Ovary (tissue), 9 donors: Measurements from ENCODE around the gene TNFRSF21. TPM values are rescaled to one million over a fixed set of nuclear protein-coding genes. Genes with fewer than 3 reads are reported as not detected.

Source experiments
- DNase-seq, 5 donors: peaks; one replicate each; pipeline ENCODE4 v3.0.0-alpha.2; 2019 to 2020
- H3K27ac ChIP-seq, 2 donors: fragments of 200-600 bp; one replicate each; pipeline versions ENCODE4 v1.5.1 to v1.8.0; 2019 to 2022
- H3K27me3 ChIP-seq: fragments of 200-600 bp; one replicate; pipeline ENCODE4 v1.8.0; 2022
- H3K36me3 ChIP-seq: fragments of 200-600 bp; sonication (generic); one replicate; pipeline ENCODE4 v1.5.1; 2019
- H3K4me1 ChIP-seq: one replicate; pipeline ENCODE4 v1.8.1; 2013; ENCODE audit warnings: mild to moderate bottlenecking, moderate library complexity; ENCODE audit not compliant: insufficient read depth
- H3K4me3 ChIP-seq: fragments of 200-600 bp; sonication (generic); one replicate; pipeline ENCODE4 v1.5.1; 2017
- H3K9me3 ChIP-seq, 2 donors: fragments of 200-600 bp in 1 of 2; sonication (generic) in 1 of 2; one replicate each; pipeline versions ENCODE4 v1.5.1 to v1.8.1; 2013 to 2019; ENCODE audit warnings: mild to moderate bottlenecking in 1 of 2, moderate library complexity in 1 of 2
- EP300 ChIP-seq: sonication (generic); formaldehyde crosslinking; IDR thresholded peaks from one replicate; pipeline ENCODE4 v1.6.1; 2017; ENCODE audit warnings: antibody characterized with exemption
- POLR2A ChIP-seq: fragments of 450-650 bp; IDR thresholded peaks from one replicate; pipeline ENCODE4 v1.6.1; 2017; ENCODE audit warnings: antibody characterized with exemption, mild to moderate bottlenecking, moderate library complexity
- WGBS, 3 donors: extraction: QIAGEN DNeasy Blood & Tissue Kit in 1 of 3; methylation state at CpG; one replicate each; pipeline versions ENCODE4 v1.1.5 to v1.1.7; 2013 to 2017; 5-methylcytosine and 5-hydroxymethylcytosine counted together
- intact Hi-C, 4 donors: fragments of 100-400 bp; cut with DNase I; formaldehyde crosslinking; loops; one replicate each; pipeline versions ENCODE4 v1.11.0 to v1.15.1; 2022 to 2023
- polyA plus RNA-seq, 2 donors: library from polyadenylated mRNA; stranded (reverse); fragments of 200-250 nt in 1 of 2; fragments of 350-450 nt in 1 of 2; fragmentation: Illumina TruSeq in 1 of 2; extraction: RNeasy Lipid Tissue Mini Kit (QIAGEN cat#74804) in 1 of 2; gene quantifications; one replicate each; pipeline ENCODE4 v1.2.3, GENCODE V29; 2013 to 2014
- total RNA-seq, 7 donors: library from RNA; depleted of rRNA in 2 of 7; stranded (reverse); fragments of >200 nt in 2 of 7; fragmentation: NEBNext Ultra II Directional in 3 of 7; extraction: Animal tissue kit (Norgen Biotek cat#: 25700) in 3 of 7; gene quantifications; one replicate each; pipeline versions ENCODE4 v1.1.0 to v1.2.4, GENCODE V29; 2016 to 2023
- TF ChIP-seq, protein P1 (sequence below), 3 donors: fragments of 450-650 bp in 2 of 3; fragments of 200-600 bp in 1 of 3; IDR thresholded peaks; one replicate each; pipeline versions ENCODE4 v1.5.1 to v1.8.0; 2016 to 2022; ENCODE audit warnings: antibody characterized with exemption in 3 of 3, mild to moderate bottlenecking in 1 of 3
- donor health status: DM: no; HTN: no; CAD: no; lungs with moderate emphysema.
- donor health status: DM: no; HTN: no; CAD: no.
- donor health status: Bipolar disorder and iron deficiency.
- donor health status: DM: yes; HTN: yes; CAD: no.
- donor health status: DM: no; HTN: no; CAD: no.
- donor health status: DM: yes; HTN: yes; CAD: no.

Gene TNFRSF21
- total and polyA plus RNA-seq, 9 donors: 4.9 to 18.3 (median 13.5) TPM

- Histone ChIP-seq H3K27me3 (no peaks in the 10 kb centered on the region), H3K27ac (no peak overlapping the region), H3K4me1 (peaks cover 1% of the 10 kb centered on the region), H3K9me3 (no peaks in the 10 kb centered on the region), H3K4me3 (no peak overlapping the region), H3K36me3 (no peaks in the 10 kb centered on the region)
- no peak for TF ChIP-seq POLR2A
- TF ChIP-seq EP300: no peak
- TF ChIP-seq, protein P1, sequence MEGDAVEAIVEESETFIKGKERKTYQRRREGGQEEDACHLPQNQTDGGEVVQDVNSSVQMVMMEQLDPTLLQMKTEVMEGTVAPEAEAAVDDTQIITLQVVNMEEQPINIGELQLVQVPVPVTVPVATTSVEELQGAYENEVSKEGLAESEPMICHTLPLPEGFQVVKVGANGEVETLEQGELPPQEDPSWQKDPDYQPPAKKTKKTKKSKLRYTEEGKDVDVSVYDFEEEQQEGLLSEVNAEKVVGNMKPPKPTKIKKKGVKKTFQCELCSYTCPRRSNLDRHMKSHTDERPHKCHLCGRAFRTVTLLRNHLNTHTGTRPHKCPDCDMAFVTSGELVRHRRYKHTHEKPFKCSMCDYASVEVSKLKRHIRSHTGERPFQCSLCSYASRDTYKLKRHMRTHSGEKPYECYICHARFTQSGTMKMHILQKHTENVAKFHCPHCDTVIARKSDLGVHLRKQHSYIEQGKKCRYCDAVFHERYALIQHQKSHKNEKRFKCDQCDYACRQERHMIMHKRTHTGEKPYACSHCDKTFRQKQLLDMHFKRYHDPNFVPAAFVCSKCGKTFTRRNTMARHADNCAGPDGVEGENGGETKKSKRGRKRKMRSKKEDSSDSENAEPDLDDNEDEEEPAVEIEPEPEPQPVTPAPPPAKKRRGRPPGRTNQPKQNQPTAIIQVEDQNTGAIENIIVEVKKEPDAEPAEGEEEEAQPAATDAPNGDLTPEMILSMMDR (IDR thresholded peaks at IDR 0.05): no peak
- intact Hi-C loops: loop anchor here in 1 of 4 donors (5.0 kb wide), 1 partner anchor 59 kb away; the partner anchor contains the start of gene TNFRSF21
- DNase-seq: no peak
- whole genome bisulfite sequencing, 3 donors: 13 to 33% (median 14%) methylated on average over 1 of the region's 1 CpG
Measured at GRCh38 chr6:47248446-47248845, 61.3 kb downstream of the TNFRSF21 start.

GRCh38 chr6:47247227-47247797 lies 62.4 kb downstream of the TNFRSF21 start:
- no peaks in the 10 kb centered on the region for H3K9me3 ChIP-seq
- TF ChIP-seq, protein P1 (IDR thresholded peaks at IDR 0.05): no peak
- TF ChIP-seq EP300 (no peak), POLR2A (no peak)
- H3K36me3 ChIP-seq: no peaks in the 10 kb centered on the region
- H3K27me3 ChIP-seq: no peaks in the 10 kb centered on the region
- no peak overlapping the region for H3K27ac ChIP-seq
- intact Hi-C loops: loop anchor here in 1 of 4 donors (5.0 kb wide), 1 partner anchor 60 kb away; the partner anchor contains the start of gene TNFRSF21
- DNase-seq: no peak
- H3K4me1 ChIP-seq: peaks cover 4% of the 10 kb centered on the region
- no peak overlapping the region for H3K4me3 ChIP-seq
- WGBS, 3 donors: 5 to 11% (median 7%) methylated on average over 2 of the region's 2 CpGs

- Histone ChIP-seq H3K27ac (no peak overlapping the region), H3K4me1 (peaks cover 4% of the 10 kb centered on the region), H3K4me3 (no peak overlapping the region), H3K36me3 (no peaks in the 10 kb centered on the region), H3K27me3 (no peaks in the 10 kb centered on the region), H3K9me3 (no peaks in the 10 kb centered on the region)
- intact Hi-C loops: loop anchor here in 1 of 4 donors (5.0 kb wide), 1 partner anchor 61 kb away; the partner anchor contains the start of gene TNFRSF21
- WGBS, 3 donors: 72 to 87% (median 87%) methylated on average over 2 of the region's 2 CpGs
- DNase-seq: no peak
- TF ChIP-seq EP300 (no peak), POLR2A (no peak)
- TF ChIP-seq, protein P1 (IDR thresholded peaks at IDR 0.05): no peak
Measured at GRCh38 chr6:47246551-47246950, 63.2 kb downstream of the TNFRSF21 start.

DNA sequence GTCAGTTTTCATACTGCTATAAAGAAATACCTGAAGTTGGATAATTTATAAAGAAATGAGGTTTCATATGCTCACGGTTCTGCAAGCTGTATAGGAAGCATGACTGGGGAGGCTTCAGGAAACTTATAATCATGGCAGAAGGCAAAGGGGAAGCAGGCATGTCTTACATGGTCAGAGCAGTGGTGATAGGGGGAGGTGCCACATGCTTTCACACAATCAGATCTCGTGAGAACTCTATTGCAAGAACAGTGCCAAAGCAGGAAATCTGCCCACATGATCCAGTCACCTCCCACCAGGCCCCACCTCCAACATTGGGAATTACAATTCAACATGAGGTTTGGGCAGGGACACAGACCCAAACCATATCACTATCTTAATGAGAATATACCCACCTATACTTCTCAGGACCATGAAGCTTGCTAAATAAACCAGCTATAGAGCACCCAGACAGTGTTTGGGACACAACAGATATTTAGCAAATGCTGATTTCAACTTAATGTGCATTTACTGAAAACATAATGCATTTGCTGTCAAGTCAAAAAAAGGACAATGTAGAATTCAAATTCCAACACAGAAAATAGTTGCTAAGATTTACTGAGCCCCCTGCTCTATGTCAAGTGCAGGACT lies 63.8 kb downstream of the TNFRSF21 start:
- Histone ChIP-seq H3K27me3 (no peaks in the 10 kb centered on the region), H3K4me3 (no peak overlapping the region), H3K36me3 (no peaks in the 10 kb centered on the region), H3K9me3 (no peaks in the 10 kb centered on the region), H3K4me1 (peaks cover 4% of the 10 kb centered on the region), H3K27ac (no peak overlapping the region)
- no peak for TF ChIP-seq POLR2A
- TF ChIP-seq EP300: no peak
- TF ChIP-seq, protein P1 (IDR thresholded peaks at IDR 0.05): no peak
- WGBS, 3 donors: 68 to 79% (median 73%) methylated on average over 2 of the region's 2 CpGs
- intact Hi-C loops: loop anchor here in 1 of 4 donors (5.0 kb wide), 1 partner anchor 61 kb away; the partner anchor contains the start of gene TNFRSF21
- DNase-seq: no peak
